Endothelial cell of umbilical vein (primary cell): ENCODE measurements around the gene ATXN7L1.

Experiments used
- EZH2 ChIP-seq: IDR thresholded peaks from 2 replicates; pipeline ENCODE4 v1.6.1; 2012; ENCODE audit warnings: borderline replicate concordance, low read depth, mild to moderate bottlenecking, moderate library complexity, low read length, inconsistent platforms; ENCODE audit not compliant: severe bottlenecking
- MYC ChIP-seq: IDR thresholded peaks from one replicate; pipeline ENCODE4 v1.6.1; 2011; ENCODE audit warnings: mild to moderate bottlenecking, low read depth, low read length
- POLR2A ChIP-seq: IDR thresholded peaks from 2 replicates; pipeline ENCODE4 v1.6.1; 2012; ENCODE audit warnings: low read depth, mild to moderate bottlenecking, control low read depth, low read length
- POLR2AphosphoS5 ChIP-seq: IDR thresholded peaks from 2 replicates; pipeline ENCODE4 v1.6.1; 2012; ENCODE audit warnings: low read depth, mild to moderate bottlenecking, control low read depth, low read length, moderate library complexity; ENCODE audit not compliant: insufficient read depth
- TF ChIP-seq, protein P1 (sequence below), 2 donors: IDR thresholded peaks; 1 replicate in 1 of 2; 2 replicates in 1 of 2; pipeline ENCODE4 v1.5.1; 2011; ENCODE audit warnings: low read length in 2 of 2, mild to moderate bottlenecking in 2 of 2, moderate library complexity in 2 of 2, control low read depth in 1 of 2, inconsistent platforms in 1 of 2, low read depth in 1 of 2; ENCODE audit not compliant: insufficient read depth in 1 of 2; ENCODE audit errors: extremely low read depth in 1 of 2

DNA sequence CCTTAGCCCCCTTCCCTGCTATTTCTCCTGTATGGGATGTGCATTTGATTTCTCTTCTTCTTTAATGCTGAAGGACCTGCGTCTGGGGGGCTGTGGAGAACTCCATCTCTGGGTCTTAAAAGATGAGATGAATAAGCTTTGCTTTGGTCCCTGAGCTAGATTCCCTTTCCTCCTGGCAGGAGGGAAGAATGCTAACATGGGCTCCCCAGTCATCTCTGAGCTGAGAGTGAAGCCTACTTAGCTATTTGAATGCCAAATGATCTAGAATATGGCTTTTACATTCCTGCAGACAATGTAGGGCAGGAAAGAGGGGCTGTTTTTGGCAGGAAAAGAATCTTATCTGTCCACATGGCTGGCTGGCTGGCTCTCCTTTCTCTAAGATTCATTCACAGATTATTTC, 232.5 kb downstream of the ATXN7L1 start:
- TF ChIP-seq EZH2 (no peak), POLR2AphosphoS5 (no peak), POLR2A (no peak), MYC (no peak)
- TF ChIP-seq, protein P1, sequence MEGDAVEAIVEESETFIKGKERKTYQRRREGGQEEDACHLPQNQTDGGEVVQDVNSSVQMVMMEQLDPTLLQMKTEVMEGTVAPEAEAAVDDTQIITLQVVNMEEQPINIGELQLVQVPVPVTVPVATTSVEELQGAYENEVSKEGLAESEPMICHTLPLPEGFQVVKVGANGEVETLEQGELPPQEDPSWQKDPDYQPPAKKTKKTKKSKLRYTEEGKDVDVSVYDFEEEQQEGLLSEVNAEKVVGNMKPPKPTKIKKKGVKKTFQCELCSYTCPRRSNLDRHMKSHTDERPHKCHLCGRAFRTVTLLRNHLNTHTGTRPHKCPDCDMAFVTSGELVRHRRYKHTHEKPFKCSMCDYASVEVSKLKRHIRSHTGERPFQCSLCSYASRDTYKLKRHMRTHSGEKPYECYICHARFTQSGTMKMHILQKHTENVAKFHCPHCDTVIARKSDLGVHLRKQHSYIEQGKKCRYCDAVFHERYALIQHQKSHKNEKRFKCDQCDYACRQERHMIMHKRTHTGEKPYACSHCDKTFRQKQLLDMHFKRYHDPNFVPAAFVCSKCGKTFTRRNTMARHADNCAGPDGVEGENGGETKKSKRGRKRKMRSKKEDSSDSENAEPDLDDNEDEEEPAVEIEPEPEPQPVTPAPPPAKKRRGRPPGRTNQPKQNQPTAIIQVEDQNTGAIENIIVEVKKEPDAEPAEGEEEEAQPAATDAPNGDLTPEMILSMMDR (IDR thresholded peaks at IDR 0.05; ENCODE audit: extremely low read depth in 1 of 2, insufficient read depth in 1 of 2, low read depth in 1 of 2, low read length in 2 of 2), result no peak
